Hematopoietic multipotent progenitor cell treated with erythropoietin and hydrocortisone succinate and interleukin-3 and kit ligand, for 4 days (in vitro differentiated cells): ENCODE data around the gene ITM2C.

Source experiments
- DNase-seq: peaks from one replicate; pipeline ENCODE4 v3.0.0-alpha.2; 2015

The ITM2C gene

GRCh38 chr2:230852113-230852512, 12.6 kb upstream of the ITM2C start:
- DNase-seq: no peak

GRCh38 chr2:230861552-230862255, 3.0 kb upstream of the ITM2C start:
- DNase-seq: no peak

DNA sequence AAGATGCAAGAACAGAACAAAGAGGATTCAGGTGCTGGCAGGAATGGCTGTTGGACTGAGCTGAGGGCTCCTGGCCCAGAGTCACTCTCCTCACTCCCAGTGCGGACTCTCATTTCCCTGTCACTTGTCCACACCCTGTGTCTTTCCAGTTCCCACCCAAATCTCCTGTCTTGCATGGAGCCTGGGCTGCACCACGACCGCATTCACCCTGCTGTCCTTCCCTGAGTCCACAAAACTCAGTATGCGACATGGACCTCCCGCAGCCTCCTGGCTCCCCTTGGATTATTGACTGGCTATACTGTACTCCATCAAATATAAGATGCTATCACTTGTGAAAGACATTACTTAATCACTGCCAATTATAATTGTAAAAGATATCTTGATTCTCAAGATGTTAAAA, 2.5 kb upstream of the ITM2C start:
- no peak for DNase-seq

- no peak for DNase-seq
Measured at GRCh38 chr2:230863031-230863430, 1.7 kb upstream of the ITM2C start.

DNA sequence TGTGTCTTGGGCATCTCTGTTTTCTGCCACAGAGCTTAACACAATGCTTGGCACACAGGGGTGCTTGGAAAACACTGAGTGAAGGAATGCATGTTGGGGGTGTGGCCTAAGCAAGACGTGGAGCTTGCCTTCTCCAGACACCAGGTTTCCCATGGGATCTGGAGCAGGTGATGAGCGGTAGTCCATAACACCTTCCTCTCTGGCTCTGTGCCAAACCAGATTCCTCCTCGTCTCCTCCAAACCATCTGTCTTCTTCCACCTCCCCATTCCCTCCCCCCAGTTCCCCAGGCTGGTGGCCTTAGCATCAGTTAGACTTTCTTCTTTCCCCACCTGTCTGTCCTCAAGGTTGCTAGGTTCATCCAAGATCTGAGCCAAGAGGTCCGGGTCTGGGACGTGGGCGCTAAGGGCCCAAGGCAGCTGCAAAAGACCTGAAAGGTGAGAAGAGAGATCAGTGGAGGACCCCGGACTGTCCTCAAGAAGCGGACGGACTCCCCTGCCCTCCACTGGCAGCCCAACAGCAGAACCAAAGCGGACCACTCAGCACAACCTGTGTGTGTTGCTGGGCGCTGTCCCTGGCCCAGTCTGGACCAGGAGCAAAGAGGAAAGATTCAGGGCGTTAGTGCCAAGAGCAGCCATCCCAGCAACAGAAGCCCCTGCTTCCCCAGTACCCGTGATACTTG, 1.2 kb upstream of the ITM2C start:
- no peak for DNase-seq

DNA sequence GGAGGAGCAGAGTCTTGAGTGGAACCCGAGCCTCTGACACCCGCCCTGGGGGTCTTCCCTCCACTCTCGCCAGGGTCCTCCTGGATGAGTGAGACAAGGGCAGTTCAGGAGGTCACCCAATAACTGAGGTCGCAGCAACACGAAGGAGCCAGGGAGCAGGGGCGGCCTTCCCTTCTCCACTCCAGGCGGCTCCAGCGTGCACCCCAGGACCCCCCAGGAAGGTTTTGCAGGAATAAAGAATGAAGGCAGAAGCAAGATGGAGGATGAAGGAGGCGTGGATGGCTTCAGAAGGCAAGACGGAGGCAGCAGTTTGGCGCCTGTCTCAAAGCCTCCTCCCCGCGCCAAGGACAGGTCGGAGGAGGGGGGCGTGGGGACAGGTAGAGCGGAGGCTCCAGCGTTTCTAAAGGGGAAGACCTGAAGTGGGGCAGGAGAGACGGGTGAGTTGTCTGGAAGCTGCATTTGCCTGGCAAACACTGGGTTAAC, 579 bp upstream of the ITM2C start:
- no peak for DNase-seq

GRCh38 chr2:230865307-230865765, 594 bp downstream of the ITM2C start:
- peak; percentile 50 for DNase-seq

- peak; percentile 45 for DNase-seq
Measured at GRCh38 chr2:230865766-230866755, 1.3 kb downstream of the ITM2C start.

DNA sequence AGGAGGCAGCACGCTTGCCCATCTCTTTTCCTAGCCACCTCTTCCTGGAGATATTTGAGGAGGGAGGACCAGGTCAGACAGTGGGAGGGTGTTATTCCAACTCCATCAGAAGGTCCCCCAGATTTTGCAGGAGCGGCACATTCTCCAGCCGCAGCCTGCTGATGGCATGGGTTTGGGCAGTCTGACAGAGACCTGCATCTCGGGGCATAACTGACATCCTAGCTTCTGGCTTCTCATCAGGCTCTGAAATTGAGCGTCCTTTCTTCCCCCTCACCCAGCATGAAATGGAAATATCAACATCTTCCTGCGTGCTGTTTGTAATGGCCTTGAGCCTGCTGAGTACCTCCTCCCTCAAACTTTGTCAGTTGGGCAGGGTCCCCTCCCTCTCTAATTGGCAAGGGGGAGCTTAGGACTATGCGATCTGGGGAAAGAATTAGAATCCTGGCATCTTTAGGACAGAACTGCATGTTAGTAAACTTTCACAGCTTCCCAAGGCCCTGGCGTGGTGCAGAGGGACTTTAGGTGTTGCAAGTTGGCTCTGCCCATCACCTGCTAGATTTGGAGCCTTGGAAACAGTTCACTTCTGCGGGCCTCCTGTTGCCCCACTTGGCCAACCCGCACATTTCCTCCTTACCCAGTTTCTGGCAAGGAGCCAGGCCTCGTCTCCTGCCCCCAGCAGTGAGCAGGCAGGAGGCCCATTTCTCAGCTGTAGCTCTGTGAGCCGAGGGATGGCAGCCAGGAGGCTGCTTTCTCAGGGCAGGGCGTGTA, 2.2 kb downstream of the ITM2C start:
- peak; percentile 91 for DNase-seq

GRCh38 chr2:230868161-230868946, 3.6 kb downstream of the ITM2C start:
- DNase-seq: no peak

- no peak for DNase-seq
Measured at GRCh38 chr2:230868947-230869913, 4.5 kb downstream of the ITM2C start.

DNA sequence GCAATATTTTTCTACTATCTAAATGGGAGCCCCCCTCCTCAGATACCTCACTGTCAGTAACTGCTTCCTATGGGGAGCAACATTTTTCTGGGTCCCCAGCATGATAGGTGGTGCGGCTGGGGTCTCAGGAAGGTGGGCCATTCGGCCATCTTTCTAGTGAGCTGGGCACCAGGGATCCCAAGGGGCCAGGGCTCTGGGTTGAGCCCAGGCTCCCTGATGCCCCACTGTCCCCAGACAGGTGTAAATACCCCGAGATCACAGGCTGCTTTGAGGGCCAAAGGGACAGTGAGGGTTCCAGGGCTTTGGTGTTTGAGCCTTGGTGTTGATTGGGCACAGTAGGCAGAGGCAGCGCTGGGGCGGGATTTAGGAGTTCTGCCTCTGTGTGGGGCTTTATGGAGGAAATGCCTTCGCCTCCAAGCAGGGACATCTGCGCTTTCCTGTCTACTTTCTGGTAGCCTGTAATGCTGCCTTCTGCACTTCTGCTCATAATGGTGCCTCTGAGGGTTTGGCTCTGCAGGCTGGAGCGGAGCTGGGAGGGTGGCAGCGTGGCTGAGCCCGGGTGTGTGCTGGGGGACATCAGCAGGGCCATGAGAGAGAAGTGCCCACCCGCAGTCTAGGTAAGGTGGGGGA, 5.3 kb downstream of the ITM2C start:
- DNase-seq: peak; percentile 33

GRCh38 chr2:230870544-230871360, 6.0 kb downstream of the ITM2C start:
- peak; percentile 73 for DNase-seq

DNA sequence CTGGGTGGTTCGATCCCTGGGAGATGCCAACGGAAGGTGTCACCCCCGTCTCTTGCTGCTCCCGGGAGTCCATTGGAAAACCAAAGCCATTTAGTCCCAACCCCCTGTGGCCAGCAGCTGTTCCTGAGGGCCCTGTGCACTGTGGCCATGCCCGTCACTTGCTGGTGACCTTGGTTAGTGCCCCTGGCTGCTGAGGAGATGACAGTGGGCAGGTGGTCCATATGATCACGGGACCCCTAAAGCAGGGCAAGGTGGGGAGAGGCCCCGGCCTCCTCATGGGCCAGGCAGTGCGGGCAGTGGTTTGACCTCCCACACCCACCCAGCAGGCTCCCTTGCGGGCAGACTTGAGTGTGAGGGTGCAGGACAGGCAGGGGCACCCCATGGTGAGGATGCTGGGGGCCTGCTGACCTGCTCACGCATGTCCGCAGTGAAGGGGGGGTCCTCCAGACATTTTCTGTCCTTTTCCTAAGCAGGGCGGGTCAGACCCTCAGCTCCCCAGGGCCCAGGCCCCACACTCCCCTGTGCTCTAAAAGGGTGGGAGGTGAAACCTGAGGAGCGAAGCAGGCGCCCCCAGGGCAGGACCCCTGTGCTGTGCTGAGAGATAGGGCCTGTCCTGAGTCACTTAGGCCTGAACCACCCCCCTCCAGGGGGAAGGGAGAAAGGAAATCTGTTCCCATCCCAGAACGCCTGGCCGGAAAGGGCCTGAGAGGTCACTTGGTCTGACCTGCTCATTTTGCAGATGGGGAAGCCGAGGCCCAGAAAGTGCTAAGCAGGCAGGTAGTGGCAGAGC, 6.8 kb downstream of the ITM2C start:
- DNase-seq: no peak

DNA sequence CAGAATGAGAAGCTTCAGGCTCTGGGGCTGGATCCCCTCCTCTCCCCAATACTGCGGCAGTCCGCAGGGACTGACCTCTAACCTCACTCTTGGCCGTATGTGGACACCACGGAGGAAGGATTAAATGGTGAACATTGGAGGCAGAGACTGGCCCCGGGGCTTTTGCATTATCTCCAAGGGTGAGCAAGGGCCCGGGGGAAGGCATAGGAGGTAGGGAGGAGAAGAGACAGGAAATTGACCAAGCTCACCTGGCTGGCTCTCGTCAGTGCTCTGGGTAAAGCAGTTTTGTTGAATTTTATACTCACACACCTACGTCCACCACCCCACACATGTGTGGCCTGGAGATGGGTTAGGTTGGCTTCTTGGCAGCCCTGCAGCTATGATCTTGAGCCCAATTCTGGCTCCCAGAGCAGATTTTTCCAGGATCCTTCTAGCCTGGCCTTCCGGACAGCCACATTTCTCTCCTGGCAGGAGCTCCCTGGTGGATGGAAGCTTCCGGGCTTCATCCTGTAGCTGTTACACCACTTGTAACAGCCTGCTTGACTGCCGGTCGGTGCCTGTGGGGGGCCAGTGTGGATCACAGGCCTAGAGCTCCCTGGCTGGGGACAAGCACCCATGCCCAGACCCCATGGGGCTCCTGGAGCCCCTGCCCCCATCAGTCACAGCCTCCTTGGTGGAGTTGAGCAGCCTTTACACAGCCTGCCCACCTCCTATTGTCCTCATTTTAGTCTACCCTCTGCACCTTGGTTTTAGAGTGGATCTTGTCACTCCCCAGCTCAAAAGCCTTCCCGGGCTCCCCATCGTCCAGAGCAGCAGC, 7.6 kb downstream of the ITM2C start:
- DNase-seq: no peak

DNA sequence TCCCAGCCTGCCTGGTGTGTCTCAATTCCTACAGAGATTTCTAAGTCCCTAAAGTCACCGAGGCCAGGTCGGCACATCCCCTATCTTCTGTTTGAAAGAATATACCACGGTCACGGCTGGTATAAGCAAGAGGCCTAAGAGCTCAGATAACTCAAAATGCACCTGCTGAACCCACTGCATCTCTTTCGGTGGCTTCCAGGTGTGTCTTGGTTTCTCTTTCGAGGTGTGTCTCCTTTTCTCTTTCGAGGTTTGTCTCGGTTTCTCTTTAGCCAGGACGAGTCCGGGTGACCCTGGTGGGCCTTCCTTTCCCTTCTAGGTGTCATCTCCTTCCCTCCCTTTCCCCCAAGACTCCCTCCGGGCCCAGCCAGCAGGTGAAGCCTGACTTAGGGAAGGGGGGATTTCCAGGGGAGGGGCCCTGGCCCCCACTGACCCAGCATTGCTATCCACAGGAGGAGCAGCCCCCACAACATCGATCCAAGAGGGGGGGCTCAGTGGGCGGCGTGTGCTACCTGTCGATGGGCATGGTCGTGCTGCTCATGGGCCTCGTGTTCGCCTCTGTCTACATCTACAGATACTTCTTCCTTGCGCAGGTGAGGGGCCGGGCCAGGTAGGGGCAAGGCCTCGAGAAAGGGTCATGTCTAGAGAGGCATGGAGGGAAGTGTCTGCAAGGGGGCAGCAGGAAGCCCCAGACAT, 8.4 kb downstream of the ITM2C start:
- no peak for DNase-seq
